WTC11 (cell line): ENCODE measurements around the gene TBRG1. TPM values are rescaled to one million over a fixed set of nuclear protein-coding genes. Genes with fewer than 3 reads are reported as not detected.

Experiments
- ATAC-seq: fragments of 200-7000 bp; cut with Tn5 transposase; 2 replicates; pipeline ENCODE4 v1.10.0; 2021; ENCODE audit warnings: mild to moderate bottlenecking, moderate library complexity
- CTCF ChIA-PET: fragments of 300-600 bp; sonication (Branson Sonifier 250); formaldehyde crosslinking; loops from one replicate; lab custom pipeline; 2021; ENCODE audit warnings: antibody characterized with exemption; lab: Charles Lee
- POLR2A ChIA-PET: fragments of 350-600 bp; sonication (Branson Sonifier 250); formaldehyde crosslinking; loops from one replicate; lab custom pipeline; 2021; ENCODE audit warnings: antibody characterized with exemption; lab: Charles Lee
- DNase-seq: peaks from one replicate; pipeline ENCODE4 v3.0.0; 2021; ENCODE audit warnings: low spot score
- H3K27ac Mint-ChIP-seq: 2 replicates; pipeline ENCODE4 v1.8.0; 2021; ENCODE audit warnings: mixed read lengths
- H3K27me3 Mint-ChIP-seq: 2 replicates; pipeline ENCODE4 v1.8.0; 2021; ENCODE audit warnings: low read depth, mild to moderate bottlenecking, moderate library complexity, mixed read lengths
- H3K36me3 Mint-ChIP-seq: 2 replicates; pipeline ENCODE4 v1.8.0; 2021; ENCODE audit warnings: mixed read lengths
- H3K4me1 Mint-ChIP-seq: 2 replicates; pipeline ENCODE4 v1.8.0; 2022; ENCODE audit warnings: mixed read lengths
- H3K4me3 Mint-ChIP-seq: 2 replicates; pipeline ENCODE4 v1.8.0; 2021; ENCODE audit warnings: mild to moderate bottlenecking, moderate library complexity, mixed read lengths
- H3K9me3 Mint-ChIP-seq: 2 replicates; pipeline ENCODE4 v1.8.0; 2021; ENCODE audit warnings: mixed read lengths
- ATF1 ChIP-seq: sonication (generic); formaldehyde crosslinking; IDR thresholded peaks from 2 replicates; pipeline ENCODE4 v1.8.1; 2023; ENCODE audit warnings: mild to moderate bottlenecking, moderate library complexity, missing genetic modification reagents
- CREM ChIP-seq: sonication (generic); formaldehyde crosslinking; IDR thresholded peaks from 2 replicates; pipeline ENCODE4 v1.8.1; 2022; ENCODE audit warnings: mild to moderate bottlenecking, missing genetic modification reagents, moderate library complexity
- ETV6 ChIP-seq: sonication (generic); formaldehyde crosslinking; IDR thresholded peaks from 2 replicates; pipeline ENCODE4 v1.8.1; 2022; ENCODE audit warnings: mild to moderate bottlenecking, missing genetic modification reagents
- GABPB1 ChIP-seq: sonication (generic); formaldehyde crosslinking; IDR thresholded peaks from 2 replicates; pipeline ENCODE4 v1.8.1; 2023; ENCODE audit warnings: mild to moderate bottlenecking, missing genetic modification reagents
- GTF2I ChIP-seq: fragments of 250-450 bp; sonication (Bioruptor Pico); conservative IDR thresholded peaks from 2 replicates; pipeline ENCODE4 v1.4.0; 2021; ENCODE audit warnings: mild to moderate bottlenecking
- HMGA2 ChIP-seq: fragments of 250-450 bp; sonication (Bioruptor Pico); IDR thresholded peaks from 2 replicates; pipeline ENCODE4 v1.4.0; 2021; ENCODE audit warnings: mild to moderate bottlenecking, moderate library complexity
- MXD4 ChIP-seq: fragments of 250-450 bp; sonication (Bioruptor Pico); IDR thresholded peaks from 2 replicates; pipeline ENCODE4 v1.8.0; 2021; ENCODE audit warnings: mild to moderate bottlenecking, moderate library complexity, borderline replicate concordance
- NFATC4 ChIP-seq: fragments of 250-450 bp; sonication (Bioruptor Pico); IDR thresholded peaks from 2 replicates; pipeline ENCODE4 v1.9.0; 2021; ENCODE audit warnings: mild to moderate bottlenecking
- NR2C2 ChIP-seq: sonication (generic); formaldehyde crosslinking; IDR thresholded peaks from 2 replicates; pipeline ENCODE4 v1.8.0; 2022; ENCODE audit warnings: mild to moderate bottlenecking, missing genetic modification reagents
- NR3C1 ChIP-seq: sonication (generic); formaldehyde crosslinking; conservative IDR thresholded peaks from 2 replicates; pipeline ENCODE4 v1.8.1; 2023; ENCODE audit warnings: low read depth, mild to moderate bottlenecking, missing genetic modification reagents
- OVOL2 ChIP-seq: fragments of 250-450 bp; sonication (Bioruptor Pico); IDR thresholded peaks from 2 replicates; pipeline ENCODE4 v1.9.0; 2021; ENCODE audit warnings: mild to moderate bottlenecking, borderline replicate concordance
- ZNF317 ChIP-seq: sonication (generic); formaldehyde crosslinking; IDR thresholded peaks from 2 replicates; pipeline ENCODE4 v1.8.1; 2023; ENCODE audit warnings: low read depth, mild to moderate bottlenecking, moderate library complexity, missing genetic modification reagents, borderline replicate concordance
- ZNF396 ChIP-seq: fragments of 250-450 bp; sonication (Bioruptor Pico); IDR thresholded peaks from 2 replicates; pipeline ENCODE4 v1.8.0; 2021; ENCODE audit warnings: mild to moderate bottlenecking, moderate library complexity, borderline replicate concordance
- ZNF423 ChIP-seq: fragments of 250-450 bp; sonication (Bioruptor Pico); IDR thresholded peaks from 2 replicates; pipeline ENCODE4 v2.1.2; 2022; ENCODE audit warnings: mild to moderate bottlenecking, moderate library complexity
- total RNA-seq: library from RNA; stranded (reverse); gene quantifications from 3 replicates; pipeline ENCODE4 v1.2.3, GENCODE V29; 2021
- TF ChIP-seq, protein P1 (sequence below): fragments of 250-450 bp; sonication (Bioruptor Pico); IDR thresholded peaks from 2 replicates; pipeline ENCODE4 v1.9.0; 2021; ENCODE audit warnings: mild to moderate bottlenecking
- TF ChIP-seq, protein P2 (sequence below): fragments of 250-450 bp; sonication (Bioruptor Pico); IDR thresholded peaks from 2 replicates; pipeline ENCODE4 v2.1.2; 2022; ENCODE audit warnings: mild to moderate bottlenecking, moderate library complexity
- TF ChIP-seq, protein P3 (sequence below): sonication (generic); formaldehyde crosslinking; IDR thresholded peaks from 2 replicates; pipeline ENCODE4 v1.8.1; 2022; ENCODE audit warnings: missing genetic modification reagents, borderline replicate concordance
- TF ChIP-seq, protein P4 (sequence below): sonication (generic); formaldehyde crosslinking; IDR thresholded peaks from 2 replicates; pipeline ENCODE4 v1.8.1; 2023; ENCODE audit warnings: mild to moderate bottlenecking, moderate library complexity, missing genetic modification reagents
- TF ChIP-seq, protein P5 (sequence below): sonication (generic); formaldehyde crosslinking; IDR thresholded peaks from 2 replicates; pipeline ENCODE4 v1.8.1; 2022; ENCODE audit warnings: mild to moderate bottlenecking, moderate library complexity, missing genetic modification reagents
- TF ChIP-seq, protein P6 (sequence below): fragments of 250-450 bp; sonication (Bioruptor Pico); IDR thresholded peaks from 2 replicates; pipeline ENCODE4 v1.8.0; 2021; ENCODE audit warnings: mild to moderate bottlenecking

Gene TBRG1
- total RNA-seq, 1 experiment from 2014 or later = 30.0 TPM

DNA sequence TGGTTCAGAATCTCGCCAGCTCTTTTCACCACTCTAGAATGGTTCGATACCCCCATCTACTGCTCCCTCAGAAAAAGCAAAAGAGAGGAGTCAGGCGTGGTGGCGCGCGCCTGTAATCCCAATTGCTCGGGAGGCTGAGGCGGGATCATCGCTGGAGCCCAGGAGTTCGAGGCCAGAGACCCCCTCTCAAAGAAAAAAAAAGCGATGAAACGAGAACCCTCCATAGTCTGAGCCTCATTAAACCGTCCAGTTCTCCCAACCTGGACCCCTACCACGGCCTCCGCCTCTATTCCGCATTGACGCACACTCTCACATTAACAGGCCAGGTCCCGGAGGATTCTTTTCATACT, 51.5 kb downstream of the TBRG1 start:
- Mint-ChIP-seq H3K9me3 (no peaks in the 10 kb centered on the region), H3K36me3 (no peaks in the 10 kb centered on the region), H3K27ac (peak overlapping the region; percentile 86), H3K4me3 (peak overlapping the region; percentile 90)
- POLR2A ChIA-PET = interaction anchor here (0.6 to 0.8 kb wide), 6 partner anchors 11 to 495 kb away, joined by 3 to 4 read pairs (median 3); no protein-coding TSS in a partner anchor
- TF ChIP-seq NR3C1 (CRISPR knock-in tag) = no peak
- no peak for TF ChIP-seq GABPB1
- no peak for TF ChIP-seq OVOL2 (CRISPR knock-in tag)
- no peak for TF ChIP-seq ZNF317 (CRISPR knock-in tag)
- TF ChIP-seq MXD4 = no peak
- TF ChIP-seq, protein P1, sequence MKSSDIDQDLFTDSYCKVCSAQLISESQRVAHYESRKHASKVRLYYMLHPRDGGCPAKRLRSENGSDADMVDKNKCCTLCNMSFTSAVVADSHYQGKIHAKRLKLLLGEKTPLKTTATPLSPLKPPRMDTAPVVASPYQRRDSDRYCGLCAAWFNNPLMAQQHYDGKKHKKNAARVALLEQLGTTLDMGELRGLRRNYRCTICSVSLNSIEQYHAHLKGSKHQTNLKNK = no peak
- no peak for TF ChIP-seq NFATC4
- no peak for TF ChIP-seq ETV6 (CRISPR knock-in tag)
- TF ChIP-seq, protein P2, sequence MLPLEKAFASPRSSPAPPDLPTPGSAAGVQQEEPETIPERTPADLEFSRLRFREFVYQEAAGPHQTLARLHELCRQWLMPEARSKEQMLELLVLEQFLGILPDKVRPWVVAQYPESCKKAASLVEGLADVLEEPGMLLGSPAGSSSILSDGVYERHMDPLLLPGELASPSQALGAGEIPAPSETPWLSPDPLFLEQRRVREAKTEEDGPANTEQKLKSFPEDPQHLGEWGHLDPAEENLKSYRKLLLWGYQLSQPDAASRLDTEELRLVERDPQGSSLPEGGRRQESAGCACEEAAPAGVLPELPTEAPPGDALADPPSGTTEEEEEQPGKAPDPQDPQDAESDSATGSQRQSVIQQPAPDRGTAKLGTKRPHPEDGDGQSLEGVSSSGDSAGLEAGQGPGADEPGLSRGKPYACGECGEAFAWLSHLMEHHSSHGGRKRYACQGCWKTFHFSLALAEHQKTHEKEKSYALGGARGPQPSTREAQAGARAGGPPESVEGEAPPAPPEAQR (CRISPR knock-in tag) = no peak
- TF ChIP-seq, protein P3, sequence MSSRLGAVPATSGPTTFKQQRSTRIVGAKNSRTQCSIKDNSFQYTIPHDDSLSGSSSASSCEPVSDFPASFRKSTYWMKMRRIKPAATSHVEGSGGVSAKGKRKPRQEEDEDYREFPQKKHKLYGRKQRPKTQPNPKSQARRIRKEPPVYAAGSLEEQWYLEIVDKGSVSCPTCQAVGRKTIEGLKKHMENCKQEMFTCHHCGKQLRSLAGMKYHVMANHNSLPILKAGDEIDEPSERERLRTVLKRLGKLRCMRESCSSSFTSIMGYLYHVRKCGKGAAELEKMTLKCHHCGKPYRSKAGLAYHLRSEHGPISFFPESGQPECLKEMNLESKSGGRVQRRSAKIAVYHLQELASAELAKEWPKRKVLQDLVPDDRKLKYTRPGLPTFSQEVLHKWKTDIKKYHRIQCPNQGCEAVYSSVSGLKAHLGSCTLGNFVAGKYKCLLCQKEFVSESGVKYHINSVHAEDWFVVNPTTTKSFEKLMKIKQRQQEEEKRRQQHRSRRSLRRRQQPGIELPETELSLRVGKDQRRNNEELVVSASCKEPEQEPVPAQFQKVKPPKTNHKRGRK (CRISPR knock-in tag) = no peak
- TF ChIP-seq ATF1 = no peak
- TF ChIP-seq, all 79 proteins: peak for 0
- H3K27me3 Mint-ChIP-seq = peaks cover 23% of the 10 kb centered on the region
- ATAC-seq = no peak
- CTCF ChIA-PET = interaction anchor here (0.7 to 3.1 kb wide), 14 partner anchors 30 to 749 kb away, joined by 3 to 26 read pairs (median 8); partner anchors contain the start of genes ESAM, NRGN, TBRG1 and VSIG2
- peaks cover 11% of the 10 kb centered on the region for H3K4me1 Mint-ChIP-seq
- DNase-seq = no peak

DNA sequence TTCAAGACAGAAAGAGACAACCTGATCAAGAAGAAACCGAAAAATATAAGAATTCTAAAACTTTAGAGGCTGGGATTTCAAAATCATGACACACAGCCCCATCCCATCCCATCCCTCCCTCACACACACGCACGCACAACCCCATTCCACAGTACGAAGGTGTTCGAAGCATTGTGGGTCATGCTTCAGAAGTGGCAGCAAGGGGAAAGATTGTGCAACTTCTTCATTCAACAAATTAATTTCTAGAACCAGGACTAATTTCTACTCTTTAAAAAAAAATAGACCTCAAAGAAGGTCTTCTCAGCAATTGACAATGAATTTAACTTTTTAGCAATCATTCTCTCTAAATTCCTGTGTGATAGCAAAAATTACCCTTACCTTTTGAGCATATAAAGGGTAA, 51.9 kb downstream of the TBRG1 start:
- H3K27ac Mint-ChIP-seq = 0 out of 2 replicates have a peak overlapping the region, but pooled peaks have one; percentile 86
- peaks cover 11% of the 10 kb centered on the region for H3K4me1 Mint-ChIP-seq
- ChIA-PET CTCF (interaction anchor here (0.9 to 2.4 kb wide), 7 partner anchors 34 to 202 kb away, joined by 3 to 20 read pairs (median 9); partner anchors contain the start of genes NRGN and TBRG1), POLR2A (no interaction called here)
- no peaks in the 10 kb centered on the region for H3K36me3 Mint-ChIP-seq
- DNase-seq = no peak
- peak overlapping the region; percentile 90 for H3K4me3 Mint-ChIP-seq
- H3K27me3 Mint-ChIP-seq = peaks cover 23% of the 10 kb centered on the region
- no peak for TF ChIP-seq NR2C2
- TF ChIP-seq, protein P4, sequence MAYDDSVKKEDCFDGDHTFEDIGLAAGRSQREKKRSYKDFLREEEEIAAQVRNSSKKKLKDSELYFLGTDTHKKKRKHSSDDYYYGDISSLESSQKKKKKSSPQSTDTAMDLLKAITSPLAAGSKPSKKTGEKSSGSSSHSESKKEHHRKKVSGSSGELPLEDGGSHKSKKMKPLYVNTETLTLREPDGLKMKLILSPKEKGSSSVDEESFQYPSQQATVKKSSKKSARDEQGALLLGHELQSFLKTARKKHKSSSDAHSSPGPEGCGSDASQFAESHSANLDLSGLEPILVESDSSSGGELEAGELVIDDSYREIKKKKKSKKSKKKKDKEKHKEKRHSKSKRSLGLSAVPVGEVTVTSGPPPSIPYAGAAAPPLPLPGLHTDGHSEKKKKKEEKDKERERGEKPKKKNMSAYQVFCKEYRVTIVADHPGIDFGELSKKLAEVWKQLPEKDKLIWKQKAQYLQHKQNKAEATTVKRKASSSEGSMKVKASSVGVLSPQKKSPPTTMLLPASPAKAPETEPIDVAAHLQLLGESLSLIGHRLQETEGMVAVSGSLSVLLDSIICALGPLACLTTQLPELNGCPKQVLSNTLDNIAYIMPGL = no peak
- TF ChIP-seq NFATC4 = no peak
- H3K9me3 Mint-ChIP-seq = no peaks in the 10 kb centered on the region
- no peak for ATAC-seq

DNA sequence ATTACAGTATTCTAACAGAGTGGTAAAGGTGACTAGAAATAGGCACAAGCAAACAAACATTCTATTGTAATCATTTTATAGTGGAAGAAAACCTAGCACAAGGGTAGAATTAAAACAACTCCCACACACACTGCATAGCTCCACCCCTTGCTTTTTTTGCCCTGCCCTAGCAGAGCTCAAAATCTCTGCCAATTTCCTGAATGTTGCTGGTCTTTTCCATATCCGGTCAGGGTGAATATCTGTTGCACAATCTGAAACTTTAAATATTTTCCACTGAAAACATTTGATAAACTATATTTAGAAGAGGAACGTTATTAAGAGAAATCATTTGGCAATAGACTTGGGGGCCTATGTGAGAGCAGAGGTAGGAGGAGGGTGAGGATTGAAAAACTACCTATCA, 53.7 kb downstream of the TBRG1 start:
- Mint-ChIP-seq H3K4me1 (peaks cover 9% of the 10 kb centered on the region), H3K27ac (no peak overlapping the region), H3K27me3 (peaks cover 23% of the 10 kb centered on the region), H3K4me3 (no peak overlapping the region), H3K9me3 (no peaks in the 10 kb centered on the region), H3K36me3 (no peaks in the 10 kb centered on the region)
- ATAC-seq (no peak), DNase-seq (no peak)
- CTCF ChIA-PET = interaction anchor here (0.6 to 1.1 kb wide), 2 partner anchors 34 to 71 kb away, joined by 3 read pairs; no protein-coding TSS in a partner anchor
- POLR2A ChIA-PET = interaction anchor here (0.7 kb wide), 1 partner anchor 36 kb away, joined by 3 read pairs; no protein-coding TSS in a partner anchor
- TF ChIP-seq ZNF423 (no peak), GTF2I (CRISPR knock-in tag) (no peak), HMGA2 (CRISPR knock-in tag) (no peak), ZNF396 (CRISPR knock-in tag) (no peak), NFATC4 (no peak), CREM (no peak)
- TF ChIP-seq, protein P4 = no peak
- TF ChIP-seq, protein P5, sequence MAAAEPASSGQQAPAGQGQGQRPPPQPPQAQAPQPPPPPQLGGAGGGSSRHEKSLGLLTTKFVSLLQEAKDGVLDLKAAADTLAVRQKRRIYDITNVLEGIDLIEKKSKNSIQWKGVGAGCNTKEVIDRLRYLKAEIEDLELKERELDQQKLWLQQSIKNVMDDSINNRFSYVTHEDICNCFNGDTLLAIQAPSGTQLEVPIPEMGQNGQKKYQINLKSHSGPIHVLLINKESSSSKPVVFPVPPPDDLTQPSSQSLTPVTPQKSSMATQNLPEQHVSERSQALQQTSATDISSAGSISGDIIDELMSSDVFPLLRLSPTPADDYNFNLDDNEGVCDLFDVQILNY (CRISPR knock-in tag) = no peak
- TF ChIP-seq, protein P6, sequence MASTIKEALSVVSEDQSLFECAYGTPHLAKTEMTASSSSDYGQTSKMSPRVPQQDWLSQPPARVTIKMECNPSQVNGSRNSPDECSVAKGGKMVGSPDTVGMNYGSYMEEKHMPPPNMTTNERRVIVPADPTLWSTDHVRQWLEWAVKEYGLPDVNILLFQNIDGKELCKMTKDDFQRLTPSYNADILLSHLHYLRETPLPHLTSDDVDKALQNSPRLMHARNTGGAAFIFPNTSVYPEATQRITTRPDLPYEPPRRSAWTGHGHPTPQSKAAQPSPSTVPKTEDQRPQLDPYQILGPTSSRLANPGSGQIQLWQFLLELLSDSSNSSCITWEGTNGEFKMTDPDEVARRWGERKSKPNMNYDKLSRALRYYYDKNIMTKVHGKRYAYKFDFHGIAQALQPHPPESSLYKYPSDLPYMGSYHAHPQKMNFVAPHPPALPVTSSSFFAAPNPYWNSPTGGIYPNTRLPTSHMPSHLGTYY = no peak
